ENCODE results near the gene MSTN.

Gene MSTN

DNA sequence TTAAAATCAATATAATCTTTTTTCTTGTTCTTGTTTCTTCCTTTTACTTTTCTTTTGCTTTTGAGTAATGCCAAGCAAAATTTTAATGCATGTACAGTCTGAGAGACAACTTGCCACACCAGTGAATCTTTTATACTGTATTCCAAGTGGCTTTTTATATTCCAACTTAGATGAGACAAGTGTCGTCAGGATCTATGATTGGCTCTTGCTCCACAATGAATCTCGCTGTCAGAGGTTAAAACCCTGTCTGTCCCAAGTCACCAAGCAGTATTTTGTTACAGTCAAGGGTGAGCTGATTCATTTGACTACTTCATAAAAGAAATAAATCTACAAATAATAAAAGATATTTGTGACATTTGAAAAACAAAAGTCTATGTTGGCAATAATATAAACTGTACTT lies at the start of gene MSTN:
TSS of gene MSTN (minus strand) at position 129 of the 400 bp plus-strand sequence. CDS start 133 bp downstream, outside the sequence.
- no peak for DNase-seq (ENCODE audit: low spot score in 2 of 2)

DNA sequence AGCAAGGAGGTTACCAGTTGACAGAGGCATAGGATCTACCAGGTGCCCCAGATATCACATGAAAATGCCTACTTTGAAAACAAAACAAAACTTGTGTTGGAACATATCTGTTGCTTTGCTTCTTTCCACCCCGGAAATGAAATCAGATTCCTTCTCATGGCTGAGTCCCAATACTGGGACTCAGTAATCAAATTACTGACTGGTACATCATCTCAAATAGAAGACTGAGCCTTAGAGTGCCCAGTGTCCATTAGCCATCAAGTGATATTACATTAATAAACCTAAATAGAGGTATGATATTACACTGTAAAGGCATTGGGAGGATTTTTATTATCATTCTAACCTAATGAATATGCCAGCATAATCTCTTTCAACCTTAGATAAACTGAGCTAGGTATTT lies 48.6 kb upstream of the MSTN start:
- no peaks in the 10 kb centered on the region for H3K36me3 Mint-ChIP-seq
- H3K4me1 Mint-ChIP-seq: no peaks in the 10 kb centered on the region
- no peak overlapping the region for H3K4me3 Mint-ChIP-seq
- ATAC-seq (no peak), DNase-seq (ENCODE audit: low spot score in 2 of 2) (no peak)
- no peak overlapping the region for H3K27ac Mint-ChIP-seq
- no peaks in the 10 kb centered on the region for H3K9me3 Mint-ChIP-seq

More for the DNA sequence above, at the start of gene MSTN:
- Mint-ChIP-seq H3K4me3 (no peak within 1 kb of the TSS), H3K27ac (no peak within 1 kb of the TSS), H3K9me3 (no peaks in the 10 kb centered on the region), H3K36me3 (no peaks in the 10 kb centered on the region), H3K4me1 (no peaks in the 10 kb centered on the region)
- ATAC-seq: no peak

DNA sequence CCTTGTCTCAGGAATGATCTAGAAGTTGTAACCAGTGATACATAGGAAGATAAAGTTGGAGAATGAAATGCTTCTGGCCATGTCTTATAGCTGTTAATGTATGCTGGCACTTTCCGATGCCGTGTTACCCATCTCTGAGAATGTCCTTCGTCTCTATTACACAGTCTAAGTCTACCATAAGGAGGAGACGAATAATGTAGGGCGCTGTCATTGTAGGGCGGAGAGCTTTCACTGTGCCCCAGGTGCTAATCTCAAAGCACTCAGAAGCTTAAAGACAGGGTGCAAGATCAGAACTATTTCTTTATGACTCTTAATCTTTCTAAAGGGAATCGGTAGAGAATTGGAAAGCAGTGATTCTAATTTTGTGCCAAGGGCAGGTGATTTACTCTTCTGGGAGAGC lies 48.2 kb upstream of the MSTN start:
- no peak overlapping the region for H3K4me3 Mint-ChIP-seq
- no peaks in the 10 kb centered on the region for H3K36me3 Mint-ChIP-seq
- no peaks in the 10 kb centered on the region for H3K4me1 Mint-ChIP-seq
- no peak for DNase-seq (ENCODE audit: low spot score in 2 of 2)
- H3K27ac Mint-ChIP-seq: no peak overlapping the region
- ATAC-seq: no peak
- H3K9me3 Mint-ChIP-seq: no peaks in the 10 kb centered on the region

DNA sequence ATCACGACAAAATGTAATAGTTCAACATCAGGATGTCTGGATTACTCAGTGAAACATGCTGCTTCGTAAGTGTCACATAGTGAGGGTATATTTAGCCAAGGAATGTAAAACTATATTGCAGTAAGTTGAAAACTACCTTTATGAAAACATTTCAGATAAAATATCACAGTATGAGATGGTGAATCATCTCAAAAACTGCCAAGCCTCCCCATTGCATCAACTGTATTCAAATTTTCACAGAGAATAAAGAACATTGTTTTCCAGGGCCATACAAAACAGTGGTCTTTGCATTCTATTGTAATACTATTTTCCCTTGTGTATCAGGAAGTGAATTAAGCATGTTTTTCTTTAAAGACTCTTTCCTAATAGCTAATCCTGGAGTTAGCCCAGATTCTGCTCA lies 47.6 kb upstream of the MSTN start:
- no peak overlapping the region for H3K4me3 Mint-ChIP-seq
- no peaks in the 10 kb centered on the region for H3K36me3 Mint-ChIP-seq
- H3K4me1 Mint-ChIP-seq: no peaks in the 10 kb centered on the region
- ATAC-seq (no peak), DNase-seq (ENCODE audit: low spot score in 2 of 2) (no peak)
- no peaks in the 10 kb centered on the region for H3K9me3 Mint-ChIP-seq
- no peak overlapping the region for H3K27ac Mint-ChIP-seq

DNA sequence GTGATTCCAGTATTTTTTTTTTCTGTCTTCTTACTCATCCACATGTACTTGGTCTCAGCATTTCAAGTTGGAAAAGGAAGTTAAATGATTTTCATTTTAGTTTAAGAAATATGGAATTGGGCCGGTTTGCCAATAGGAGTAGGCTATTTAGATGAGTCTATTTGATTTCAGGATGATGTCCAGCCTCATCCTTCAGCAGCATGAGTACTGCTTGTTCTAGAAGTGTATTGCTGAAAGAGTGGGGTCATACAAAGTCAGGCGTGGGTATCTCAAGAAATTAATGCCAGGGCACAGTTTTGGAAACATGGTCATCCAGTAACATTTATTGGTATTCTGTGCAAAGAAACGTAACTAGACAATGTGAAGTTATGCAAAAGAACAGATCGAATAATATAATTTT lies 44.9 kb upstream of the MSTN start:
- H3K4me3 Mint-ChIP-seq: no peak overlapping the region
- no peak for DNase-seq (ENCODE audit: low spot score in 2 of 2)
- H3K4me1 Mint-ChIP-seq: no peaks in the 10 kb centered on the region
- H3K27ac Mint-ChIP-seq: no peak overlapping the region
- no peaks in the 10 kb centered on the region for H3K36me3 Mint-ChIP-seq
- ATAC-seq: no peak
- no peaks in the 10 kb centered on the region for H3K9me3 Mint-ChIP-seq

DNA sequence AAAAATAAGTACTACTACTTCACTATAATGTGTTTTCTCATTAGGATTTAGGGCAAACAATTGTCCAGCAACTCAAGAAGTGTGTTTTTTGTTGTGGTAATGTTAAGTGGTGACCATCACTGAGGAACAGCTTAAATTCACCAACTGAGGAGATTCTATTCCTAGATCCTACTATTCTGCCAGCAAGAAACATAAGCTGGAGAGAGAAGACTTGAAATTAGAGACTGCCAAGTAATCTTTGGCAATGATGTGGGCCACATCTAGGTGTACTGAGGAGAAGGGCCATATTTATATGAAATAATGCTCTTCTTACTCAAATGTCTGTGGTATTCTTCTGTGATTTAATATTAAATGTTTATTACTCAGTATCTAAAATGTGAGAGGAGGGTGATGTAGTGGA lies 44.3 kb upstream of the MSTN start:
- Mint-ChIP-seq H3K4me1 (no peaks in the 10 kb centered on the region), H3K4me3 (no peak overlapping the region), H3K27ac (no peak overlapping the region), H3K9me3 (no peaks in the 10 kb centered on the region), H3K36me3 (no peaks in the 10 kb centered on the region)
- DNase-seq (ENCODE audit: low spot score in 2 of 2) (no peak), ATAC-seq (no peak)

DNA sequence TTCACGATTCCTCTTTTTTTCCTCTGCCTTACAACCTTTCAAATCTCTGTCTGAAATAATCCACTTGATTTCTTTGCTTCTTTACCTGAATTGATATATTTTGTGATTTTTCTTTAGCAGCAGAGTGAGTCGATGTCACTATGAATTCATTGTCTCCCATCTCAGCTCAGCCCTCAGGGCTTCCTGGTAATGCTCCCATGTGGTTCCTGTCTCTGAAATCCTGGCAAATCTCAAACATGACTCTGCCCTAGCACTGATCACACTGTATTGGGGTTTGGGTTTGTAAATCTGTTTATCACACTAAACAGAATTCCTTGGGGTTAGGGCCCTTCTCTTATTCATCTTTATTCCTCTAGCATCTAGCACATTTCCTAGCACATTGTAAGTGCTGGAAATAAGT lies 43.0 kb upstream of the MSTN start:
- no peak overlapping the region for H3K27ac Mint-ChIP-seq
- H3K4me1 Mint-ChIP-seq: no peaks in the 10 kb centered on the region
- ATAC-seq (no peak), DNase-seq (ENCODE audit: low spot score in 2 of 2) (no peak)
- H3K9me3 Mint-ChIP-seq: no peaks in the 10 kb centered on the region
- H3K36me3 Mint-ChIP-seq: no peaks in the 10 kb centered on the region
- H3K4me3 Mint-ChIP-seq: no peak overlapping the region

DNA sequence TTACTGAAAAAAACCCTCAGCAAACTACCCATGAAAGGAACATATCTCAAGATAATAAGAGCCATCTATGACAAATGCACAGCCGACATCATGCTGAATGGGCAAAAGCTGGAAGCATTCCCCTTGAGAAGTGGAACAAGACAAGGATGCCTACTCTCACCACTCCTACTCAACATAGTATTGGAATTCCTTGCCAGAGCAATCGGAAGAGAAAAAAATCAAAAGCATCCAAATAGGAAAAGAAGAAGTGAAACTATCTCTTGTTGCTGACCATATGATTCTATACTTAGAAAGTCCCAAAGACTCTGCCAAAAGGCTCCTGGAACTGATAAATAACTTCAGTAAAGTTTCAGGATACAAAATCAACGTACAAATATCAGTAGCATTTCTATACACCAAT lies 40.6 kb upstream of the MSTN start:
- no peak overlapping the region for H3K4me3 Mint-ChIP-seq
- H3K27ac Mint-ChIP-seq: no peak overlapping the region
- ATAC-seq (no peak), DNase-seq (ENCODE audit: low spot score in 2 of 2) (no peak)
- no peaks in the 10 kb centered on the region for H3K9me3 Mint-ChIP-seq
- no peaks in the 10 kb centered on the region for H3K4me1 Mint-ChIP-seq
- H3K36me3 Mint-ChIP-seq: no peaks in the 10 kb centered on the region

DNA sequence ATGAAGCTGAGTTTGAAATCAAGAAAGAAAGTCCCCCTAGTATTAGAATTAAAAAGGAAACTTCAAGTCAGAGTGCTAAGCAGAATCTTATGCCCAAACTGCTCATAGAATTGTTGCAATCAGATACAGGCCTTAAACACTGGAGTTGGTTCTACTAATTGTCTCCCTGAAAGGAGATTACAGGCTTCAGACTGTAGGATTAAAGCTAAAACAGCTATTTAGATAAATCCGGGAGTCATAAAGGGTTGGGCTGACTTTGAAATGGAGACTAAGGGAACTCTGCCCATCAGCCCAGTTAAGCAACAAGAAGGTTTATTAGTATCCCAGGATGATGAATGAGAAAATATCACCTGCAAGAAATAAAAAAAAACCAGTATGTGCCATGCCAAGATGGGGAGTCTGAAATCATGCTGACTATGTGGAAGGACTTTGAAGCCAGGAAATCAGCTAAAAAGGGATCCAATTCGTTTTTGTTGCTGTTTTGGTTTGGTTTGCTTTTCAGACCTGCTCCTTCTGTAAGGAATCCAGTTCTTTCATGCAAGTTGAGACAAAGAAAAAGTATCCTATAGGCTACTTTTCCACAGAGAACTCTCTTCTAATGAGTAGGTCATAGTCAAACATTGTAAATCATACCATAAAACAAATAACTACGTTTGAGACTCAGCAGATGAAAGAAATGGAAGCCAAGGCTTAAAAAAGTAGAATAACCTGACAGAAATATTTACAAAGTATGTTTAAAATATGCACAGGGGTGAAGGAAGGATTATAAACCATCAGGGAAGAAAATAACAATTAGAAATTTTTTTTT lies 37.6 kb upstream of the MSTN start:
- H3K4me3 Mint-ChIP-seq: no peak overlapping the region
- H3K9me3 Mint-ChIP-seq: no peaks in the 10 kb centered on the region
- H3K36me3 Mint-ChIP-seq: no peaks in the 10 kb centered on the region
- DNase-seq (ENCODE audit: low spot score in 2 of 2) (no peak), ATAC-seq (no peak)
- no peaks in the 10 kb centered on the region for H3K4me1 Mint-ChIP-seq
- no peak overlapping the region for H3K27ac Mint-ChIP-seq

DNA sequence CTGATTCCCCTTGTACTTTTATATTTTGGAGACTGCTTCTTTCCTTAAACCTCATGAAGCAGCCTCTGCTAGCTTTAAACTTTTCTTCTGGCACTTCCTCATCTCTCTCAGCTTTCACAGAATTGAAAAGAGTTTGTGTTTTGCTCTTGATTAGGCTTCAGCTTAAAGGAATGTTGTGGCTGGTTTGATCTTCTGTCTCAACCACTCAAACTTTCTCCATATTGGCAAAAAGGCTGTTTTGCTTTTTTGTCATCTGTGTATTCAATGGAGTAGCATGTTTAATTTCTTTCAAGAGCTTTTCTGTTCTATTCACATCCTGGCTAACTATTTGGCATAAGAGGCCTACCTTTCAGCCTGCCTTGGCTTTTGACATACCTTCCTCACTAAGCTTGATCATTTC lies 36.3 kb upstream of the MSTN start:
- ATAC-seq: no peak
- H3K27ac Mint-ChIP-seq: no peak overlapping the region

DNA sequence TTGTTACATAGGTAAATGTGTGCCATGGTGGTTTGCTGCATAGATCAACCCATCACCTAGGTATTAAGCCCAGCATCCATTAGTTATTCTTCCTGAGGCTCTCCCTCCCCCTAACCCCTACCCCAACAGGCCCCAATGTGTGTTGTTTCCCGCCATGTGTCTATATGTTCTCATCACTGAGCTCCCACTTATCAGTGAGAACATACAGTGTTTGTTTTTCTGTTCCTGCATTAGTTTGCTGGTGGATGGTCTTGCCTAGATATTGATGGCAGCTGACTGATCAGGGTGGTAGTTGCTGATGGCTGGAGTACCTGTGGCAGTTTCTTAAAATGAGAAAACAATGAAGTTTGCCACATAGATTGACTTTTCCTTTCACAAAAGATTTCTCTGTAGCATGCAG lies 34.6 kb upstream of the MSTN start:
- H3K27ac Mint-ChIP-seq: no peak overlapping the region
- no peaks in the 10 kb centered on the region for H3K4me1 Mint-ChIP-seq
- no peak overlapping the region for H3K4me3 Mint-ChIP-seq
- H3K9me3 Mint-ChIP-seq: no peaks in the 10 kb centered on the region
- DNase-seq (ENCODE audit: low spot score in 2 of 2): no peak
- H3K36me3 Mint-ChIP-seq: no peaks in the 10 kb centered on the region
- no peak for ATAC-seq

More for the DNA sequence above, 36.3 kb upstream of the MSTN start:
- no peaks in the 10 kb centered on the region for H3K9me3 Mint-ChIP-seq
- no peak overlapping the region for H3K4me3 Mint-ChIP-seq
- no peaks in the 10 kb centered on the region for H3K36me3 Mint-ChIP-seq
- DNase-seq (ENCODE audit: low spot score in 2 of 2): no peak
- H3K4me1 Mint-ChIP-seq: no peaks in the 10 kb centered on the region

DNA sequence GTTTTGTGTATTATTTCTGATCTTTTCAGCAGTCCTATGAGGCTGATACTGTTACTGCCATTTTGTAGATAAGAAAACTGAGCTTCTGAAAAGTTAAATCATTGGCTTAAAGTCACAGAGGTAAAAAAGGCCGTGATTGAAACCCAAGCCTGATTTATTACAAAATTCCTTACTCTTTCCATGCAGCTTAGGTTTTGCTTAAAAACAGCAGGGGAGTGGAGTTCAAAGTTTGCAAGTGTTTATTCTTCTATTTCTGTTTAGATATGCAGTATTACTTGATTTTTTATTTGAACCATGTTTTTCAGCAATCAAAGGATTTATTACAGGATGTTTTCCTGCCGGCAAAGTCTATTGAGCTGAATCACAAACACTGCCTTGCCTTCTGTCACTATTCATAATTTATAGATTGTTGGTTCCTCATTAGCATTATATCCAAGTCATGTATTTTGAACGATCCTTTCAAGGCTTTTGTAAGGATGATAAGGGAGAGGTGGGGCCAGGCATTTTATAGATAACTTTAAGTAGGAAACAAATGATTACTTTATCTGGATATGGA lies 31.9 kb upstream of the MSTN start:
- Mint-ChIP-seq H3K36me3 (no peaks in the 10 kb centered on the region), H3K4me3 (no peak overlapping the region), H3K9me3 (no peaks in the 10 kb centered on the region), H3K27ac (no peak overlapping the region), H3K4me1 (no peaks in the 10 kb centered on the region)
- ATAC-seq (no peak), DNase-seq (ENCODE audit: low spot score in 2 of 2) (no peak)

DNA sequence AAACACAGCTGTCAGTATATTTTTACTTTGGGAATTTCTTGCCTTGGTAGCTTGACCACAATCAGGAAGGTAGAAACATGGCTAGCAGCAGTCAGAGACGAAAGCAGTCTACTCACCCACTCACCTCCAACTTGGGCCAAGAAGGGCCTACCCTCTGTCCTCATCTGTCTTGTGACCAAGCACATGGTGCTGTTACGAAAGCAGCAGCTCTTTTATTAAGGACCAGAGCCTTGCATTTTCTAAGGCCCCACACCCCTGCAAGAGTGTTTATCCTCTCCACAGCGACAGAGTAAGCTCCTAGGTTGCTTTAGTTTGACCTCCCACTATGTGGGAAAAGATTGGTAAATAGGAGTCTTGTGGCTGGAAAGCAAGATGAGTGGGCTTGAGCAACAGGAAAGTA lies 31.3 kb upstream of the MSTN start:
- Mint-ChIP-seq H3K27ac (no peak overlapping the region), H3K4me3 (no peak overlapping the region), H3K36me3 (no peaks in the 10 kb centered on the region), H3K9me3 (no peaks in the 10 kb centered on the region), H3K4me1 (no peaks in the 10 kb centered on the region)
- DNase-seq (ENCODE audit: low spot score in 2 of 2) (no peak), ATAC-seq (no peak)

DNA sequence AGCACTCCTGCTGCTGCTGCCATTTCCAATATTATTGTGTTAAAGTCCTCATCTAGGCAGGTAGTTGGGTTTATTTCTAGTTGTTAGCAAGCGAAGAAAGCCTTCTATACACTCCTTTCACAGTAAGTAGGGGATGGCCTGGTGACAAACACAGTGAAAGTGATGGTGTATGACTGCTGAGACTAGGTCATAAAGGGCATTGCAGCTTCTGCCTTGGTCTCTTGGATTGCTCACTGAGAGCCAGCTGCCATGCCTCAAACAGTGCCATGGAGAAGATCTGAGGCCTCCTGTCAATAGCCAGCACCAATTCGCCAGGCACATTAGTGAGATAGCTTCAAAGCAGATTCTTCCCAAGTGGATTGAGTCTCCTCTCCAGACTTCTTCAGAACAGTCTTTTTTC lies 27.6 kb upstream of the MSTN start:
- H3K36me3 Mint-ChIP-seq: no peaks in the 10 kb centered on the region
- H3K4me1 Mint-ChIP-seq: no peaks in the 10 kb centered on the region
- H3K9me3 Mint-ChIP-seq: no peaks in the 10 kb centered on the region
- DNase-seq (ENCODE audit: low spot score in 2 of 2): no peak
- ATAC-seq: peak; percentile 69
- no peak overlapping the region for H3K4me3 Mint-ChIP-seq
- no peak overlapping the region for H3K27ac Mint-ChIP-seq

DNA sequence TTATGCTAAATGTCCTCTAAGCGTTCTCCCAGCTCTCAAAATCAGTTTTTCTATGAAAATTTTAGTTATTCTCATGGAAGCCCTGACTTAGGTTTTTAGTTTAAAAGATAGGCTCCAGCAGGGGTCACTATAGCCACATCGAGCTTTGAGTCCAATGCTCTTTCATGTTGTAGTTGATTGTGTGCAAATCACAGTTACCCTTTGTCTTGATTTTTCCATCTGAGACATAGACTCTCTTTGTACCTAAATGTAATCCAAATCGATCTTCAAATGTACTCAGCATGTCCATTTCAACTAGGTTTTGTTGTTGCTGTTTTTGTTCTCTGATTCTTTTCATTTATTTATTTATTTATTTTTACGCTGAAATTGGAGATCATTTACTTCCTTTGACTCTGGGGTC lies 26.4 kb upstream of the MSTN start:
- no peak overlapping the region for H3K4me3 Mint-ChIP-seq
- DNase-seq (ENCODE audit: low spot score in 2 of 2) (peak in 1 of 2 donors; percentile 12), ATAC-seq (peak; percentile 61)
- H3K4me1 Mint-ChIP-seq: no peaks in the 10 kb centered on the region
- no peak overlapping the region for H3K27ac Mint-ChIP-seq
- H3K36me3 Mint-ChIP-seq: no peaks in the 10 kb centered on the region
- H3K9me3 Mint-ChIP-seq: no peaks in the 10 kb centered on the region

DNA sequence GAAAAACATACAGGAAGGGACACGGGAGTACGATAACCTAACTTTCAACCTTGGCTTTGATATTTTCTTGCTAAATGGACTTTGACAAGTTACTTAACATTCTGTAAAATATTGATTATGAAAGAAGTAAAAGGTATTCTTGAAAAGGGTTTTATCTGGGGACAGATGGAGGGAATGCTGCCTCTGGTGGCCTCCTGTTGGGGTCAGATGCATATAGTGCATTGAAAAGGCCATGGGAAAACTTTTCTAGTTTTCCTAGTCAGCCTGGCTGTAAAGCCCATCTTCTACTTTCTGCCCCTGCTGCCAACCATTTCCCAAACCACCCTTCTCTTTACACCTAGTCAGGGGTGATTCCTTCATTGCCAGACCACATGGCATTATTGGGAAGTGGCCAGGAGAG lies 22.2 kb upstream of the MSTN start:
- Mint-ChIP-seq H3K9me3 (no peaks in the 10 kb centered on the region), H3K36me3 (no peaks in the 10 kb centered on the region), H3K4me3 (no peak overlapping the region), H3K4me1 (no peaks in the 10 kb centered on the region), H3K27ac (no peak overlapping the region)
- ATAC-seq: no peak
- no peak for DNase-seq (ENCODE audit: low spot score in 2 of 2)
